Gastroesophageal sphincter (tissue), 3 donors: ENCODE data around the gene TNFSF15.

Experiments used
- CTCF ChIP-seq, 4 experiments: fragments of 200-600 bp in 2 of 4; fragments of 450-650 bp in 2 of 4; sonication (generic) in 1 of 4; IDR thresholded peaks; one replicate each; pipeline ENCODE4 v1.5.1; 2017 to 2019; ENCODE audit warnings: antibody characterized with exemption in 4 of 4, mild to moderate bottlenecking in 2 of 4, moderate library complexity in 2 of 4
- EP300 ChIP-seq: sonication (generic); formaldehyde crosslinking; IDR thresholded peaks from one replicate; pipeline ENCODE4 v1.6.1; 2017; ENCODE audit warnings: antibody characterized with exemption, mild to moderate bottlenecking
- POLR2A ChIP-seq, 2 donors: fragments of 450-650 bp; IDR thresholded peaks; one replicate each; pipeline ENCODE4 v1.6.1; 2017; ENCODE audit warnings: antibody characterized with exemption in 2 of 2, mild to moderate bottlenecking in 2 of 2, moderate library complexity in 1 of 2
- POLR2AphosphoS5 ChIP-seq: sonication (generic); formaldehyde crosslinking; IDR thresholded peaks from one replicate; pipeline ENCODE4 v1.6.1; 2017; ENCODE audit warnings: antibody characterized with exemption

GRCh38 chr9:114826431-114826830 is 20.6 kb upstream of the TNFSF15 start:
- TF ChIP-seq CTCF (IDR thresholded peaks at IDR 0.05) (no peak), EP300 (no peak), POLR2A (IDR thresholded peaks at IDR 0.05) (no peak), POLR2AphosphoS5 (no peak)
